ENCODE results near the gene KLHL17.

The KLHL17 gene

DNA sequence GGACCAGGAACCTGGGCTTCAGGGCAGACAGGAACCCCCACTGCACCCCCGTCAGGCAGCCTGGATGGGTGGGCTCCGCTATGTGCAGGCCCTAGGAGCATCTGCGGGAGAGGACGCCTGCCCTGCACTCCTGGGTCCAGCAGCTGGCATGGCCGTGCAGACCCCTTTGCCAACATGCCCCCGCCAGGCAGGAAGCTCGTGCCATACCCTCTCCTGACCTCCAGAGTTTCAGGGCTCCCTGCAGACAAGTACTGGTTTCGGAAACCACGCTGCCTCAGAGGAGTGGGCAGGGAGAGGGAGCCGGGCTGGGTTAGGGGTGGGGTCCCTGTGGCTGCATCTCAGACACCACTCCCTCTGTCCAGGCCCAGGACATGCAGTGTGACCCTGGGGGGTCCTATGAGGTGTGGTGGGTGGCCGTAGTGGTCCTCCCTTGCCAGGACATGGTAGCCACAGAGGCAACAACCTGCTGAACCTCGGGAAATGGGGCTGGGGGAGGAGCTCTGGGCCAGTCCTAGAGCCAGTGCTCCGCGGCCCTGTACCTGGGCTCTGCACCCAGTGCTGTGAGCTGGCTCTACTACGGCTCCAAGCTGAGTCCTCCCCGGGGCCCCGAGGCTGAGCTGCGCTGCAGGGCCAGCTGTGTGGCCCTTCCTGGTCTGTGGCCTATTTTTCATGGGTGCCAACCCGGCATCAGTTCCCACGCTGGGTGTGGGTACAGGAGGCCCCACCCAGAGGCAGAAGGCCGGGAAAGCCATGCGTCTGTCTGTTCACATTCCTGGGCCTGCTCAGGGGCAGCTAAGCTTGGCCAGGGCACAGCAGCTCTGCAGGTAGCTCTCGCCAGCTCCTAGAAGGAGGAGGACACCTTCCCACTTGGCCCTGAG, 7.3 kb downstream of the KLHL17 start:
- Histone ChIP-seq H3K27me3 (ENCODE audit: control insufficient read depth, insufficient read depth, low read length) (no peaks in the 10 kb centered on the region), H3K27ac (no peak overlapping the region), H3K4me1 (no peaks in the 10 kb centered on the region), H3K36me3 (ENCODE audit: control insufficient read depth, insufficient read depth, low read length) (no peaks in the 10 kb centered on the region), H3K79me2 (no peaks in the 10 kb centered on the region), H2AFZ (no peak overlapping the region), H3K4me2 (ENCODE audit: low read length) (no peak overlapping the region), H3K4me3 (ENCODE audit: low read depth, low read length) (no peak overlapping the region), H3K9ac (no peak overlapping the region), H3K9me3 (ENCODE audit: control insufficient read depth, low read length) (no peaks in the 10 kb centered on the region)
- TF ChIP-seq, protein P1, sequence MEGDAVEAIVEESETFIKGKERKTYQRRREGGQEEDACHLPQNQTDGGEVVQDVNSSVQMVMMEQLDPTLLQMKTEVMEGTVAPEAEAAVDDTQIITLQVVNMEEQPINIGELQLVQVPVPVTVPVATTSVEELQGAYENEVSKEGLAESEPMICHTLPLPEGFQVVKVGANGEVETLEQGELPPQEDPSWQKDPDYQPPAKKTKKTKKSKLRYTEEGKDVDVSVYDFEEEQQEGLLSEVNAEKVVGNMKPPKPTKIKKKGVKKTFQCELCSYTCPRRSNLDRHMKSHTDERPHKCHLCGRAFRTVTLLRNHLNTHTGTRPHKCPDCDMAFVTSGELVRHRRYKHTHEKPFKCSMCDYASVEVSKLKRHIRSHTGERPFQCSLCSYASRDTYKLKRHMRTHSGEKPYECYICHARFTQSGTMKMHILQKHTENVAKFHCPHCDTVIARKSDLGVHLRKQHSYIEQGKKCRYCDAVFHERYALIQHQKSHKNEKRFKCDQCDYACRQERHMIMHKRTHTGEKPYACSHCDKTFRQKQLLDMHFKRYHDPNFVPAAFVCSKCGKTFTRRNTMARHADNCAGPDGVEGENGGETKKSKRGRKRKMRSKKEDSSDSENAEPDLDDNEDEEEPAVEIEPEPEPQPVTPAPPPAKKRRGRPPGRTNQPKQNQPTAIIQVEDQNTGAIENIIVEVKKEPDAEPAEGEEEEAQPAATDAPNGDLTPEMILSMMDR (IDR thresholded peaks at IDR 0.05) = no peak

- TF ChIP-seq, protein P1 (IDR thresholded peaks at IDR 0.05) = no peak
- Histone ChIP-seq H3K4me3 (ENCODE audit: low read depth, low read length) (no peak overlapping the region), H3K4me1 (no peaks in the 10 kb centered on the region), H3K27ac (no peak overlapping the region), H3K79me2 (no peaks in the 10 kb centered on the region), H3K27me3 (ENCODE audit: control insufficient read depth, insufficient read depth, low read length) (no peaks in the 10 kb centered on the region), H2AFZ (no peak overlapping the region), H3K9ac (no peak overlapping the region), H3K4me2 (ENCODE audit: low read length) (no peak overlapping the region), H3K36me3 (ENCODE audit: control insufficient read depth, insufficient read depth, low read length) (no peaks in the 10 kb centered on the region), H3K9me3 (ENCODE audit: control insufficient read depth, low read length) (no peaks in the 10 kb centered on the region)
Observed at GRCh38 chr1:969260-969855, 9.0 kb downstream of the KLHL17 start.

DNA sequence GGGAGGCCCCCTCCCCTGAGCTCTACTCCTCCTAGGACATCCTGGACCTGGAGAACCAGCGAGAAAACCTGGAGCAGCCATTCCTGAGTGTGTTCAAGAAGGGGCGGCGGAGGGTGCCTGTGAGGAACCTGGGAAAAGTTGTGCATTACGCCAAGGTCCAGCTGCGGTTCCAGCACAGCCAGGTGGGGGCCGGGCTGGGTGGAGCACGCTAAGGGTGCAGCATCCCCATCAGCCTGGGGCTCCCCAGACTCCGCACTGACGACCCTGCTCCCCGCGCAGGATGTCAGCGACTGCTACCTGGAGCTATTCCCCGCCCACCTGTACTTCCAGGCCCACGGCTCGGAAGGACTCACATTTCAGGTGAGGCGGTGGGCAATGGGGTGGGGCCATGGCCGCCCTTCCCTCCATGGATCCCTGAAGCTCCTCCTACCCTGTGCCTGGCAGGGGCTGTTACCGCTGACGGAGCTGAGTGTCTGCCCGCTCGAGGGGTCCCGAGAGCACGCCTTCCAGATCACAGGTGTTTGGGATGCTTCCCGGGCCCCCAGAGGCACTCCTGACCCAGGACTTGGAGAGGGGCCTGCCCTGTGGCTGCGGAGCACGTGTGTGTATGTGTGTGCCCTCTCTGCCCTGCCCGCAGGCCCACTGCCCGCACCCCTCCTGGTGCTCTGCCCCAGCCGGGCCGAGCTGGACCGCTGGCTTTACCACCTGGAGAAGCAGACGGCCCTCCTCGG, 10.0 kb downstream of the KLHL17 start:
- H2AFZ ChIP-seq = no peak overlapping the region
- no peaks in the 10 kb centered on the region for H3K79me2 ChIP-seq

DNA sequence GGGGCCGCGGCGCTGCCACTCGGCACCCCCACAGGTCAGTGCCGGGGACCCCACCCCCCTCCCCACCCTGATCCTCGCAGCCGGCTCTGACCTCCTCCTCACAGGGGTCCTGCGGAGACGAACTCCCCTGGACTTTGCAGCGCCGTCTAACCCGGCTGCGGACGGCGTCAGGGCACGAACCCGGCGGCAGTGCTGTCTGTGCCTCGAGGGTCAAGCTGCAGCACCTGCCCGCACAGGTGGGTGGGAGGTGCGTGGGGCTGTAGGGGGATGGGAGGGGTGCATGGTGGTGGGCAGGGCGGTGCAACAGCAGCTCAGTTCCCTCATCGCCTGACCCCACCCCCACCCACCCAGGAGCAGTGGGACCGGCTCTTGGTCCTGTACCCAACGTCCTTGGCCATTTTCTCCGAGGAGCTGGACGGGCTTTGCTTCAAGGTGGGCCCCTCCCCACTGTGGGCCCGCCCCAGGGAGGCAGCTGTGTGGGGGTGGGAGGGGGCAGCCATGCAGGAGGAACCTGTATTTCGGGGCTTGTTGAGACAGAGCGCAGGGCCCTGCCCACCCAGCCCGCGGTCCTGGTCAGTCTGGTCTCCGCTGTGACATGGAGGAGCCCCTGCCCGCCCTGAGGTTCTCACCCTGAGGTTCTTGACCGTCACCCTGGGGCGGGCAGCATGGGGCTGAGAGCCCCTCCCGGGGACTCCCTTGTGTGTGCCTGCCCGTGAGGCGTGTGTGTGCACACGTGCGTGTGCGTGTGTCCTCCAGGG, 10.8 kb downstream of the KLHL17 start:
- Histone ChIP-seq H3K79me2 (no peaks in the 10 kb centered on the region), H3K27me3 (ENCODE audit: control insufficient read depth, insufficient read depth, low read length) (no peaks in the 10 kb centered on the region), H3K4me2 (ENCODE audit: low read length) (no peak overlapping the region), H3K9ac (no peak overlapping the region), H3K4me1 (no peaks in the 10 kb centered on the region), H2AFZ (no peak overlapping the region), H3K27ac (no peak overlapping the region), H3K36me3 (ENCODE audit: control insufficient read depth, insufficient read depth, low read length) (no peaks in the 10 kb centered on the region), H3K9me3 (ENCODE audit: control insufficient read depth, low read length) (no peaks in the 10 kb centered on the region), H3K4me3 (ENCODE audit: low read depth, low read length) (no peak overlapping the region)
- TF ChIP-seq, protein P1 (IDR thresholded peaks at IDR 0.05) = no peak

More for the DNA sequence above, 10.0 kb downstream of the KLHL17 start:
- TF ChIP-seq, protein P1 (IDR thresholded peaks at IDR 0.05) = no peak
- no peaks in the 10 kb centered on the region for H3K9me3 ChIP-seq (ENCODE audit: control insufficient read depth, low read length)
- no peak overlapping the region for H3K4me3 ChIP-seq (ENCODE audit: low read depth, low read length)
- H3K27me3 ChIP-seq (ENCODE audit: control insufficient read depth, insufficient read depth, low read length) = no peaks in the 10 kb centered on the region
- H3K36me3 ChIP-seq (ENCODE audit: control insufficient read depth, insufficient read depth, low read length) = no peaks in the 10 kb centered on the region
- H3K4me2 ChIP-seq (ENCODE audit: low read length) = no peak overlapping the region
- no peak overlapping the region for H3K27ac ChIP-seq
- no peak overlapping the region for H3K9ac ChIP-seq
- H3K4me1 ChIP-seq = no peaks in the 10 kb centered on the region

Measured in parathyroid adenoma (tissue), 2 donors.